ENCODE results near the gene MON2. TPM values are rescaled to one million over a fixed set of nuclear protein-coding genes. Genes with fewer than 3 reads are reported as not detected.
A peak's percentile ranks its signal among the peaks of the same experiment; 100 is the strongest.

MON2 gene
- total RNA-seq, 1 donor from 2014 or later, result 17.2 TPM

DNA sequence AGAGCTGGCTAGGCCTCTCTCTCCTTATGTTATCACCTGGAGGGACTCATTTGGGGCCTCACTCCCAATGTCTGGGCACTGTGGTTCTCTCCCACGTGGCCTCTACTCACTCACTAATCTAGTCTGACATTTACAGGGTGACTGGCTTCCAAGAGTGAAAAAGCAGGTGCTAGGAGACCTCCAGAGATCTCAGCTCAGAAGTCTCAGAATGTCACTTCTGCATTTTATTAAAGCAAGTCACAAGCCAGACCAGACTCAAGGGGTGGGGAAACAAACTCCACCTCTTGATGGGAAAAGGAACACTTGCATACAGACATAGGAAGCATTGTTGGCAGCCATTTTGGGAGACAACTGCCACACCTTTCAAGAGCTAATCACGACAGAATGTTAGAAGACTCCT is 175.9 kb downstream of the MON2 start:
- H3K4me1 ChIP-seq, result peaks cover 5% of the 10 kb centered on the region
- intact Hi-C loops (cut with micrococcal nuclease), result no loop called here
- no peak for DNase-seq

GRCh38 chr12:62643486-62643885 is 176.9 kb downstream of the MON2 start:
- intact Hi-C loops (cut with micrococcal nuclease), result no loop called here
- no peak for DNase-seq

More for the DNA sequence above, 175.9 kb downstream of the MON2 start:
- Histone ChIP-seq H3K9me3 (replicated peaks) (no peaks in the 10 kb centered on the region), H3K36me3 (peaks cover 14% of the 10 kb centered on the region), H3K4me3 (no peak overlapping the region), H3K27me3 (ENCODE audit: low read depth) (no peaks in the 10 kb centered on the region), H3K27ac (replicated peaks) (no peak overlapping the region)
- TF ChIP-seq, protein P1, sequence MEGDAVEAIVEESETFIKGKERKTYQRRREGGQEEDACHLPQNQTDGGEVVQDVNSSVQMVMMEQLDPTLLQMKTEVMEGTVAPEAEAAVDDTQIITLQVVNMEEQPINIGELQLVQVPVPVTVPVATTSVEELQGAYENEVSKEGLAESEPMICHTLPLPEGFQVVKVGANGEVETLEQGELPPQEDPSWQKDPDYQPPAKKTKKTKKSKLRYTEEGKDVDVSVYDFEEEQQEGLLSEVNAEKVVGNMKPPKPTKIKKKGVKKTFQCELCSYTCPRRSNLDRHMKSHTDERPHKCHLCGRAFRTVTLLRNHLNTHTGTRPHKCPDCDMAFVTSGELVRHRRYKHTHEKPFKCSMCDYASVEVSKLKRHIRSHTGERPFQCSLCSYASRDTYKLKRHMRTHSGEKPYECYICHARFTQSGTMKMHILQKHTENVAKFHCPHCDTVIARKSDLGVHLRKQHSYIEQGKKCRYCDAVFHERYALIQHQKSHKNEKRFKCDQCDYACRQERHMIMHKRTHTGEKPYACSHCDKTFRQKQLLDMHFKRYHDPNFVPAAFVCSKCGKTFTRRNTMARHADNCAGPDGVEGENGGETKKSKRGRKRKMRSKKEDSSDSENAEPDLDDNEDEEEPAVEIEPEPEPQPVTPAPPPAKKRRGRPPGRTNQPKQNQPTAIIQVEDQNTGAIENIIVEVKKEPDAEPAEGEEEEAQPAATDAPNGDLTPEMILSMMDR (IDR thresholded peaks at IDR 0.05; ENCODE audit: borderline replicate concordance), result no peak

DNA sequence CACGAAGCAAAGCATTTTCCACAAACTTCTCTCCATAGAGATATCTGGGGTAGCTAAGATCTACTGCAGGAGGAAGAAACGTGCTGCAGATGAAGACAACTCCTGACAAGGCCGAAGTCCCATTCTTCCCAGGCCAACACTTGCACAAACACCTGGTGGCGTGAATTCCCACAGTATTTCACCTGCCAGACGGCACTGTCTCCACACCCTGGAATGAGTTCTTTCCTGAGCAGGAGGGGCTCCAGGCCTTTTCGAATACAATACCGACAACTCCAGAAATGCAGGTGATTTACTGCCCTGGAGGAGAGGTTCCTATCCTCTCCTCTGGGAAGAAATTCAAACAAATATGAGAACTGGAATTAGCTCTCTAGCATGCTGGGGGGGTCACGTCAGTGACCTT is 179.9 kb downstream of the MON2 start:
- no peaks in the 10 kb centered on the region for H3K27me3 ChIP-seq (ENCODE audit: low read depth)
- H3K27ac ChIP-seq (replicated peaks), result no peak overlapping the region
- TF ChIP-seq, protein P1 (IDR thresholded peaks at IDR 0.05; ENCODE audit: borderline replicate concordance), result no peak
- no peaks in the 10 kb centered on the region for H3K9me3 ChIP-seq (replicated peaks)
- no peak for DNase-seq
- peaks cover 15% of the 10 kb centered on the region for H3K36me3 ChIP-seq
- H3K4me1 ChIP-seq, result peaks cover 12% of the 10 kb centered on the region
- intact Hi-C loops (cut with micrococcal nuclease), result no loop called here
- no peak overlapping the region for H3K4me3 ChIP-seq

More at GRCh38 chr12:62643486-62643885, 176.9 kb downstream of the MON2 start:
- Histone ChIP-seq H3K9me3 (replicated peaks) (no peaks in the 10 kb centered on the region), H3K36me3 (peaks cover 15% of the 10 kb centered on the region), H3K4me1 (peaks cover 12% of the 10 kb centered on the region), H3K4me3 (no peak overlapping the region), H3K27me3 (ENCODE audit: low read depth) (no peaks in the 10 kb centered on the region), H3K27ac (replicated peaks) (no peak overlapping the region)
- TF ChIP-seq, protein P1 (IDR thresholded peaks at IDR 0.05; ENCODE audit: borderline replicate concordance), result no peak

GRCh38 chr12:62647586-62647985 is 181.0 kb downstream of the MON2 start:
- peaks cover 15% of the 10 kb centered on the region for H3K36me3 ChIP-seq
- intact Hi-C loops (cut with micrococcal nuclease), result no loop called here
- no peak overlapping the region for H3K4me3 ChIP-seq
- peaks cover 12% of the 10 kb centered on the region for H3K4me1 ChIP-seq
- TF ChIP-seq, protein P1 (IDR thresholded peaks at IDR 0.05; ENCODE audit: borderline replicate concordance), result no peak
- peak overlapping the region; percentile 60 for H3K27ac ChIP-seq (replicated peaks)
- no peaks in the 10 kb centered on the region for H3K9me3 ChIP-seq (replicated peaks)
- DNase-seq, result peak; percentile 50
- no peaks in the 10 kb centered on the region for H3K27me3 ChIP-seq (ENCODE audit: low read depth)

GRCh38 chr12:62649412-62650138 is 182.9 kb downstream of the MON2 start:
- intact Hi-C loops (cut with micrococcal nuclease), result no loop called here

More at GRCh38 chr12:62649412-62650138, 182.9 kb downstream of the MON2 start:
- H3K4me3 ChIP-seq, result no peak overlapping the region
- peaks cover 15% of the 10 kb centered on the region for H3K36me3 ChIP-seq
- peaks cover 19% of the 10 kb centered on the region for H3K4me1 ChIP-seq
- no peaks in the 10 kb centered on the region for H3K9me3 ChIP-seq (replicated peaks)
- H3K27ac ChIP-seq (replicated peaks), result no peak overlapping the region
- no peaks in the 10 kb centered on the region for H3K27me3 ChIP-seq (ENCODE audit: low read depth)
- TF ChIP-seq, protein P1 (IDR thresholded peaks at IDR 0.05; ENCODE audit: borderline replicate concordance), result no peak
- DNase-seq, result no peak

Small RNAs within 50 kb of the gene (microRNA-seq; reads per million reads assigned to microRNA genes)
- 7,578 reads per million, percentile 95 among the genes with 10 or more reads in this experiment for gene MIRLET7I

Other genes with a start within 250 kb of the MON2 start
- gene USP15, start 206.4 kb upstream of the MON2 start, total RNA-seq, result 58.0 TPM